Suprapubic skin (tissue), 3 donors: ENCODE data around the gene TNS1.

Experiments
- EP300 ChIP-seq: sonication (generic); formaldehyde crosslinking; IDR thresholded peaks from one replicate; pipeline ENCODE4 v1.6.1; 2017; ENCODE audit warnings: antibody characterized with exemption
- POLR2A ChIP-seq, 2 donors: fragments of 450-650 bp; IDR thresholded peaks; one replicate each; pipeline ENCODE4 v1.6.1; 2017; ENCODE audit warnings: antibody characterized with exemption in 2 of 2, mild to moderate bottlenecking in 2 of 2, moderate library complexity in 2 of 2
- TF ChIP-seq, protein P1 (sequence below), 2 donors: fragments of 200-600 bp in 1 of 2; fragments of 450-650 bp in 1 of 2; sonication (generic) in 1 of 2; IDR thresholded peaks; one replicate each; pipeline ENCODE4 v1.5.1; 2016 to 2019; ENCODE audit warnings: antibody characterized with exemption in 2 of 2, mild to moderate bottlenecking in 1 of 2, moderate library complexity in 1 of 2

DNA sequence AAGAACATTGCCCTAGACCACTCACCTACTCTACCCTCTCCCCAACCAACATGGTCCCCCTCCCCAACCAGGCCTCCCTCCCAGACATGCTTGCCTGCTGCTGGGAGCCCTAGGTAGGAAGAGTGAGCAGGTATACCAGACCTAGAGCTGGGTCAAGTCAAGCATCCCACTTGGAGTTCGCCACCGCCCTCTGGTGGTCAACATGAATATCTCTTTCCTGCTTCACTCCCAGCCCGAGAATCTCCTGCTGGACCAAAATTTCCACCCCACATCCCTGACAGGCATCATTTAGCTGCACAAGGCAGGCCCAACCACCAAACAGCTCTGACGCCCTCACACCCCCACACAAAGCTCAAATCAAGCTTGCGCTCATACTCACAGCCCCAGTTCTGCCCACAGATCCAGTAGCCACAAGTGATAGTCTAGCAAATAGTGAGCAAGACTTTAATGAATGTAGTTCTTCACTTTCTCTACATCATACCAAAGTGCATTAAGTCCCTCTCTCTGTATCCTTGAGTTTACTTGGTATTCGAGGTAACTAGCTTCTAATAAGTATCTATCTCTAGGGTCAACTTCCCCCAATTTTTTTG is 116.0 kb downstream of the TNS1 start:
- TF ChIP-seq POLR2A (IDR thresholded peaks at IDR 0.05) (no peak), EP300 (no peak)
- TF ChIP-seq, protein P1, sequence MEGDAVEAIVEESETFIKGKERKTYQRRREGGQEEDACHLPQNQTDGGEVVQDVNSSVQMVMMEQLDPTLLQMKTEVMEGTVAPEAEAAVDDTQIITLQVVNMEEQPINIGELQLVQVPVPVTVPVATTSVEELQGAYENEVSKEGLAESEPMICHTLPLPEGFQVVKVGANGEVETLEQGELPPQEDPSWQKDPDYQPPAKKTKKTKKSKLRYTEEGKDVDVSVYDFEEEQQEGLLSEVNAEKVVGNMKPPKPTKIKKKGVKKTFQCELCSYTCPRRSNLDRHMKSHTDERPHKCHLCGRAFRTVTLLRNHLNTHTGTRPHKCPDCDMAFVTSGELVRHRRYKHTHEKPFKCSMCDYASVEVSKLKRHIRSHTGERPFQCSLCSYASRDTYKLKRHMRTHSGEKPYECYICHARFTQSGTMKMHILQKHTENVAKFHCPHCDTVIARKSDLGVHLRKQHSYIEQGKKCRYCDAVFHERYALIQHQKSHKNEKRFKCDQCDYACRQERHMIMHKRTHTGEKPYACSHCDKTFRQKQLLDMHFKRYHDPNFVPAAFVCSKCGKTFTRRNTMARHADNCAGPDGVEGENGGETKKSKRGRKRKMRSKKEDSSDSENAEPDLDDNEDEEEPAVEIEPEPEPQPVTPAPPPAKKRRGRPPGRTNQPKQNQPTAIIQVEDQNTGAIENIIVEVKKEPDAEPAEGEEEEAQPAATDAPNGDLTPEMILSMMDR (IDR thresholded peaks at IDR 0.05), result peak; percentile 67 to 76
